ENCODE results near the gene PTPN3. TPM values are rescaled to one million over a fixed set of nuclear protein-coding genes. Genes with fewer than 3 reads are reported as not detected.

The PTPN3 gene
- polyA plus RNA-seq, 1 of the 3 experiments (the other 2 are of a cell fraction) = 7.5 TPM

GRCh38 chr9:109473329-109473728 lies 24.8 kb downstream of the PTPN3 start (continued):
- TF ChIP-seq TAF1 (IDR thresholded peaks at IDR 0.05; ENCODE audit: borderline replicate concordance, low read depth, low read length) (no peak), RCOR1 (IDR thresholded peaks at IDR 0.05; ENCODE audit: low read length) (no peak), CTCF (IDR thresholded peaks at IDR 0.05) (no peak), RAD21 (IDR thresholded peaks at IDR 0.05; ENCODE audit: low read length) (no peak)

DNA sequence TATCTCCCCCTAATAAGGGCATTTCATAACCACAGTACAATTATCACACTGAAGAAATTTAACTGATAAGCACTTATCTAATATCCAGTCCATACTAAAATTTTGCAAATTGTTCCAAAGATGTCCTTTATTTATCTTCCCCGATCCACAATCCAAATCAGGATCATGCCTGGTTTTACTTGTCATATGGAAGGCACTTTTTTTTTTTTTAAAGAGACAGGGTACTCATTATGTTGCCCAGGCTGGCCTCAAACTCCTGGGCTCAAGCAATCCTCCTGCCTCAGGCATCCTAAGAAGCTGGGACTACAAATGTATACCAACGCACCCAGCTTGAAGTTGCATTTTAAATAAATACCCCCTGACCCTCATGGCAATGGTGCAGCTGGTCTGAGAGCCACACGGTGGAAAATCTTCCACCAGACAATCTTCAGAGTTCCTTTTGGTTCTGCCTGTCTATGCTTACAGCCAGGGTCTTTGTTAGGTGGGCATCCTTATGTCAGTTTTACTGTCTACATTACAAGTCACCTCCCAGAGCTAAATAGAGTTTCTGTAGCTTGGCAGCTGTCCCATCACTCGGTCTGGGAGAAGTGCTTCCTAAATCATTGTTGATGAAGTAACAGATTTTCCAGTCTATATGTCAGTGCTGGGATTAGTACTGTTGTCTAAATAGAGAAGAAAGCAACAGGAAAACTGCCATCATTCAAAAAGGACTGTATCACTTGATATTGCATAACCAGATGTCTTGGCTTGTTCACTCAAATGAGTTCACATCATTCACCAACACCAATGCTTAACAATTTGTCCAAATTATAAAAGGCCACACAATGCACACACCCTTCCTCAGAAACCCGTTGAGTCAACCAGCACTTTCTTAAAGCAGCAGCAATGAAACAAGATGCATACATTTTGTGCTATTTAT lies 26.4 kb downstream of the PTPN3 start:
- TF ChIP-seq PBX3 (IDR thresholded peaks at IDR 0.05) (0 out of 2 replicates have a peak, but pooled peaks have one; percentile 13), EZH2phosphoT487 (IDR thresholded peaks at IDR 0.05; ENCODE audit: borderline replicate concordance, low read depth) (no peak), RCOR1 (IDR thresholded peaks at IDR 0.05; ENCODE audit: low read length) (peak; percentile 34; the same call in 1 of the 2 replicates)
- peaks cover 8% of the 10 kb centered on the region for H3F3A ChIP-seq (replicated peaks; ENCODE audit: insufficient read depth)
- no peaks in the 10 kb centered on the region for H3K9me2 ChIP-seq
- DNase-seq = no peak
- H3K9ac ChIP-seq = no peak overlapping the region
- POLR2A ChIA-PET = no interaction called here
- WGBS (ENCODE audit: low lambda C conversion rate) = 52% methylated on average over 5 of the region's 5 CpGs
- CTCF ChIA-PET = interaction anchor here (0.9 to 8.6 kb wide), 4 partner anchors 11 to 45 kb away, joined by 3 to 177 read pairs (median 35); no protein-coding TSS in a partner anchor
- H3K36me3 ChIP-seq (replicated peaks in 1 of 2; ENCODE audit: control insufficient read depth in 1 of 2, insufficient read depth in 2 of 2, low read length in 1 of 2) = no peaks in the 10 kb centered on the region
- H3K9me3 ChIP-seq = no peaks in the 10 kb centered on the region
- H3K4me2 ChIP-seq = peak overlapping the region; percentile 29; the same call in 1 of the 2 replicates
- H4K20me1 ChIP-seq (ENCODE audit: insufficient read depth) = peaks cover 9% of the 10 kb centered on the region; the same call in 1 of the 2 replicates
- 0 out of 4 replicates have a peak overlapping the region, but pooled peaks of 1 of the 2 experiments have one; percentile 4 for H3K27ac ChIP-seq (ENCODE audit: low read depth in 2 of 2, low read length in 1 of 2)
- H3K4me3 ChIP-seq (ENCODE audit: low read depth in 2 of 2, low read length in 1 of 2) = no peak overlapping the region
- H2AFZ ChIP-seq (ENCODE audit: low read depth) = no peak overlapping the region
- peaks cover 39% of the 10 kb centered on the region for H3K79me2 ChIP-seq (ENCODE audit: insufficient read depth)
- H3K27me3 ChIP-seq (ENCODE audit: insufficient read depth) = no peaks in the 10 kb centered on the region
- H3K4me1 ChIP-seq (ENCODE audit: control insufficient read depth in 1 of 2, insufficient read depth in 2 of 2, low read depth in 1 of 2, low read length in 1 of 2) = peaks cover 8 to 9% of the 10 kb centered on the region in 2 experiments; a peak in 1 of 4 replicates

GRCh38 chr9:109469646-109470358 lies 28.3 kb downstream of the PTPN3 start:
- TF ChIP-seq GABPA (IDR thresholded peaks at IDR 0.05; ENCODE audit: low read depth) = no peak
- TF ChIP-seq EP300 (IDR thresholded peaks at IDR 0.05; ENCODE audit: borderline replicate concordance in 1 of 2, low read depth in 1 of 2, low read length in 1 of 2) = no peak
- no peak for TF ChIP-seq MXI1 (IDR thresholded peaks at IDR 0.05; ENCODE audit: low read depth, low read length)
- peak; percentile 96 for TF ChIP-seq CTCF (IDR thresholded peaks at IDR 0.05)
- peak; percentile 96 for TF ChIP-seq RAD21 (IDR thresholded peaks at IDR 0.05; ENCODE audit: low read length)
- TF ChIP-seq TCF12 (IDR thresholded peaks at IDR 0.05) = peak; percentile 16; the same call in 1 of the 2 replicates
- TF ChIP-seq SMC3 (IDR thresholded peaks at IDR 0.05; ENCODE audit: low read depth, low read length) = peak; percentile 83
- TF ChIP-seq JUND (IDR thresholded peaks at IDR 0.05) = no peak
- TF ChIP-seq FOXM1 (IDR thresholded peaks at IDR 0.05; ENCODE audit: low read depth) = no peak
- TF ChIP-seq NFIC (IDR thresholded peaks at IDR 0.05; ENCODE audit: borderline replicate concordance) = no peak
- TF ChIP-seq USF2 (IDR thresholded peaks at IDR 0.05; ENCODE audit: borderline replicate concordance, low read depth, low read length) = no peak
- peaks cover 34% of the 10 kb centered on the region for H3K79me2 ChIP-seq (ENCODE audit: insufficient read depth)
- H3K9ac ChIP-seq = peak overlapping the region; percentile 12; the same call in 1 of the 2 replicates
- peak overlapping the region; percentile 27 to 40; a peak in 2 of 4 replicates for H3K4me3 ChIP-seq (ENCODE audit: low read depth in 2 of 2, low read length in 1 of 2)
- peak; percentile 74 for DNase-seq
- peaks cover 9% of the 10 kb centered on the region; the same call in 1 of the 2 replicates for H4K20me1 ChIP-seq (ENCODE audit: insufficient read depth)
- no peaks in the 10 kb centered on the region for H3K36me3 ChIP-seq (replicated peaks in 1 of 2; ENCODE audit: control insufficient read depth in 1 of 2, insufficient read depth in 2 of 2, low read length in 1 of 2)
- peak overlapping the region; percentile 60 for H3K4me2 ChIP-seq
- H2AFZ ChIP-seq (ENCODE audit: low read depth) = 0 out of 2 replicates have a peak overlapping the region, but pooled peaks have one; percentile 12
- ChIA-PET CTCF (interaction anchor here (0.5 to 8.6 kb wide), 42 partner anchors 9 to 389 kb away, joined by 3 to 177 read pairs (median 4); partner anchors contain the start of gene PTPN3), POLR2A (interaction anchor here (1.9 kb wide), 1 partner anchor 29 kb away, joined by 8 read pairs; no protein-coding TSS in a partner anchor)
- 15% methylated on average over 13 of the region's 13 CpGs for WGBS (ENCODE audit: low lambda C conversion rate)
- peaks cover 8% of the 10 kb centered on the region for H3F3A ChIP-seq (replicated peaks; ENCODE audit: insufficient read depth)
- peaks cover 8 to 9% of the 10 kb centered on the region in 2 experiments; a peak in 1 of 4 replicates for H3K4me1 ChIP-seq (ENCODE audit: control insufficient read depth in 1 of 2, insufficient read depth in 2 of 2, low read depth in 1 of 2, low read length in 1 of 2)
- no peaks in the 10 kb centered on the region for H3K9me2 ChIP-seq
- H3K27me3 ChIP-seq (ENCODE audit: insufficient read depth) = no peaks in the 10 kb centered on the region
- no peaks in the 10 kb centered on the region for H3K9me3 ChIP-seq
- peak overlapping the region in 1 of 2 experiments; percentile 60; a peak in 2 of 4 replicates for H3K27ac ChIP-seq (ENCODE audit: low read depth in 2 of 2, low read length in 1 of 2)
